ENCODE measurements around the gene ANKRD44.

- TF ChIP-seq CTCF (conservative IDR thresholded peaks at IDR 0.05; ENCODE audit: low read length) (no peak), EZH2phosphoT487 (IDR thresholded peaks at IDR 0.05; ENCODE audit: borderline replicate concordance) (no peak)
These were observed 275.6 kb downstream of the ANKRD44 start for GRCh38 chr2:197035002-197035401.
